Sigmoid colon (tissue), 7 donors: Measurements from ENCODE around the gene FSTL1. TPM values are rescaled to one million over a fixed set of nuclear protein-coding genes. Genes with fewer than 3 reads are reported as not detected.

Experiments
- DNase-seq: peaks from one replicate; pipeline ENCODE4 v3.0.0-alpha.2; 2019
- H3K27ac ChIP-seq, 4 donors: fragments of 200-600 bp; sonication (generic); one replicate each; pipeline ENCODE4 v1.5.1; 2016 to 2019; ENCODE audit warnings: mild to moderate bottlenecking in 1 of 4
- H3K27me3 ChIP-seq, 3 donors: fragments of 200-600 bp; sonication (generic); one replicate each; pipeline ENCODE4 v1.5.1; 2019; ENCODE audit warnings: mild to moderate bottlenecking in 1 of 3
- H3K36me3 ChIP-seq, 4 donors: fragments of 200-600 bp; sonication (generic); one replicate each; pipeline ENCODE4 v1.5.1; 2016 to 2019
- H3K4me1 ChIP-seq, 4 donors: fragments of 200-600 bp; sonication (generic); one replicate each; pipeline ENCODE4 v1.5.1; 2017 to 2019
- H3K4me3 ChIP-seq, 4 donors: fragments of 200-600 bp; sonication (generic); one replicate each; pipeline ENCODE4 v1.5.1; 2017 to 2019; ENCODE audit warnings: mild to moderate bottlenecking in 2 of 4, moderate library complexity in 1 of 4
- H3K9me3 ChIP-seq, 4 donors: fragments of 200-600 bp in 3 of 4; sonication (generic) in 3 of 4; one replicate each; pipeline versions ENCODE4 v1.5.1 to v1.6.1; 2013 to 2019
- EP300 ChIP-seq, 4 donors: sonication (generic); formaldehyde crosslinking; IDR thresholded peaks; one replicate each; pipeline ENCODE4 v1.6.1; 2017; ENCODE audit warnings: antibody characterized with exemption in 4 of 4
- POLR2A ChIP-seq, 2 donors: fragments of 450-650 bp; IDR thresholded peaks; one replicate each; pipeline ENCODE4 v1.6.1; 2016; ENCODE audit warnings: antibody characterized with exemption in 2 of 2, mild to moderate bottlenecking in 2 of 2, moderate library complexity in 2 of 2
- POLR2AphosphoS5 ChIP-seq, 4 donors: sonication (generic); formaldehyde crosslinking; IDR thresholded peaks; one replicate each; pipeline ENCODE4 v1.6.1; 2017; ENCODE audit warnings: antibody characterized with exemption in 4 of 4
- WGBS, 2 donors: extraction: QIAGEN DNeasy Blood & Tissue Kit; methylation state at CpG; one replicate each; pipeline ENCODE4 v1.1.7; 2013; 5-methylcytosine and 5-hydroxymethylcytosine counted together
- intact Hi-C: fragments of 100-400 bp; cut with DNase I; formaldehyde crosslinking; loops from one replicate; pipeline ENCODE4 v1.15.1; 2023
- polyA plus RNA-seq, 3 donors: library from polyadenylated mRNA; stranded (reverse); fragments of 200-250 nt; gene quantifications; one replicate each; pipeline ENCODE4 v1.2.3, GENCODE V29; 2013
- total RNA-seq, 4 donors: library from RNA; depleted of rRNA; stranded (reverse); fragments of >200 nt; gene quantifications; one replicate each; pipeline ENCODE4 v1.1.0, GENCODE V29; 2016
- TF ChIP-seq, protein P1 (sequence below), 4 experiments: fragments of 450-650 bp in 3 of 4; fragments of 200-600 bp in 1 of 4; IDR thresholded peaks; one replicate each; pipeline ENCODE4 v1.5.1; 2016 to 2019; ENCODE audit warnings: antibody characterized with exemption in 4 of 4, mild to moderate bottlenecking in 3 of 4, moderate library complexity in 2 of 4
- donor health status: healthy with polysubstance abuse.
- donor health status: Bipolar disorder and iron deficiency.
- donor health status: healthy.

Gene FSTL1
- total and polyA plus RNA-seq, 7 donors: 8.1 to 653 (median 266) TPM

- Histone ChIP-seq H3K27me3 (no peaks in the 10 kb centered on the region), H3K9me3 (no peaks in the 10 kb centered on the region), H3K4me3 (no peak overlapping the region), H3K27ac (peak overlapping the region; percentile 57 to 79 (median 64)), H3K4me1 (peaks cover 0 to 49% (median 16%) of the 10 kb centered on the region in 4 donors), H3K36me3 (no peaks in the 10 kb centered on the region)
- DNase-seq: no peak
- WGBS, 2 donors: 85 to 86% methylated on average over 4 of the region's 4 CpGs
- intact Hi-C loops: no loop called here
- TF ChIP-seq, protein P1, sequence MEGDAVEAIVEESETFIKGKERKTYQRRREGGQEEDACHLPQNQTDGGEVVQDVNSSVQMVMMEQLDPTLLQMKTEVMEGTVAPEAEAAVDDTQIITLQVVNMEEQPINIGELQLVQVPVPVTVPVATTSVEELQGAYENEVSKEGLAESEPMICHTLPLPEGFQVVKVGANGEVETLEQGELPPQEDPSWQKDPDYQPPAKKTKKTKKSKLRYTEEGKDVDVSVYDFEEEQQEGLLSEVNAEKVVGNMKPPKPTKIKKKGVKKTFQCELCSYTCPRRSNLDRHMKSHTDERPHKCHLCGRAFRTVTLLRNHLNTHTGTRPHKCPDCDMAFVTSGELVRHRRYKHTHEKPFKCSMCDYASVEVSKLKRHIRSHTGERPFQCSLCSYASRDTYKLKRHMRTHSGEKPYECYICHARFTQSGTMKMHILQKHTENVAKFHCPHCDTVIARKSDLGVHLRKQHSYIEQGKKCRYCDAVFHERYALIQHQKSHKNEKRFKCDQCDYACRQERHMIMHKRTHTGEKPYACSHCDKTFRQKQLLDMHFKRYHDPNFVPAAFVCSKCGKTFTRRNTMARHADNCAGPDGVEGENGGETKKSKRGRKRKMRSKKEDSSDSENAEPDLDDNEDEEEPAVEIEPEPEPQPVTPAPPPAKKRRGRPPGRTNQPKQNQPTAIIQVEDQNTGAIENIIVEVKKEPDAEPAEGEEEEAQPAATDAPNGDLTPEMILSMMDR (IDR thresholded peaks at IDR 0.05): no peak
- peak in 1 of 4 donors; percentile 75 for TF ChIP-seq EP300 (IDR thresholded peaks at IDR 0.05)
- no peak for TF ChIP-seq POLR2A (IDR thresholded peaks at IDR 0.05)
- TF ChIP-seq POLR2AphosphoS5 (IDR thresholded peaks at IDR 0.05): peak; percentile 25 to 67 (median 44)
These were observed 27.0 kb upstream of the FSTL1 start for GRCh38 chr3:120477781-120478180.

- peaks cover 0 to 56% (median 23%) of the 10 kb centered on the region in 4 donors for H3K4me1 ChIP-seq
- DNase-seq: no peak
- no peaks in the 10 kb centered on the region for H3K36me3 ChIP-seq
- no peaks in the 10 kb centered on the region for H3K27me3 ChIP-seq
- no peak overlapping the region for H3K4me3 ChIP-seq
- TF ChIP-seq POLR2AphosphoS5 (IDR thresholded peaks at IDR 0.05): no peak
- TF ChIP-seq EP300 (IDR thresholded peaks at IDR 0.05): no peak
- TF ChIP-seq POLR2A (IDR thresholded peaks at IDR 0.05): no peak
- TF ChIP-seq, protein P1 (IDR thresholded peaks at IDR 0.05): no peak
- H3K27ac ChIP-seq: peak overlapping the region in 1 of 4 donors; percentile 79
- intact Hi-C loops: no loop called here
- 85 to 91% methylated on average over 6 of the region's 6 CpGs for WGBS, 2 donors
- no peaks in the 10 kb centered on the region for H3K9me3 ChIP-seq
These were observed 25.1 kb upstream of the FSTL1 start for GRCh38 chr3:120475722-120476377.

GRCh38 chr3:120473896-120474675, 23.3 kb upstream of the FSTL1 start:
- H3K36me3 ChIP-seq: no peaks in the 10 kb centered on the region
- DNase-seq: no peak
- WGBS, 2 donors: 95 to 96% methylated on average over 3 of the region's 3 CpGs
- intact Hi-C loops: no loop called here
- H3K27ac ChIP-seq: peak overlapping the region in 1 of 4 donors; percentile 40
- no peak overlapping the region for H3K4me3 ChIP-seq
- peaks cover 0 to 71% (median 38%) of the 10 kb centered on the region in 4 donors for H3K4me1 ChIP-seq
- TF ChIP-seq POLR2AphosphoS5 (IDR thresholded peaks at IDR 0.05): no peak
- TF ChIP-seq EP300 (IDR thresholded peaks at IDR 0.05): no peak
- no peak for TF ChIP-seq POLR2A (IDR thresholded peaks at IDR 0.05)
- TF ChIP-seq, protein P1 (IDR thresholded peaks at IDR 0.05): no peak
- H3K9me3 ChIP-seq: no peaks in the 10 kb centered on the region
- H3K27me3 ChIP-seq: no peaks in the 10 kb centered on the region

- Histone ChIP-seq H3K27me3 (no peaks in the 10 kb centered on the region), H3K4me3 (no peak overlapping the region), H3K36me3 (no peaks in the 10 kb centered on the region), H3K27ac (no peak overlapping the region), H3K9me3 (no peaks in the 10 kb centered on the region), H3K4me1 (peaks cover 0 to 69% (median 35%) of the 10 kb centered on the region in 4 donors)
- intact Hi-C loops: no loop called here
- TF ChIP-seq POLR2AphosphoS5 (IDR thresholded peaks at IDR 0.05) (no peak), POLR2A (IDR thresholded peaks at IDR 0.05) (no peak), EP300 (IDR thresholded peaks at IDR 0.05) (no peak)
- TF ChIP-seq, protein P1 (IDR thresholded peaks at IDR 0.05): no peak
- DNase-seq: no peak
- WGBS, 2 donors: 84 to 87% methylated on average over 2 of the region's 2 CpGs
These were observed 22.6 kb upstream of the FSTL1 start for GRCh38 chr3:120473389-120473788.
